Hematopoietic multipotent progenitor cell treated with erythropoietin and hydrocortisone succinate and interleukin-3 and kit ligand, for 4 days (in vitro differentiated cells): ENCODE data around the gene UGT1A3.
"Not testable (repeated sequence)": the region's sequence is repeated elsewhere in the genome, so short reads cannot be mapped to it uniquely, and the experiment has no call there.

ENCODE experiments used
- DNase-seq: peaks from one replicate; pipeline ENCODE4 v3.0.0-alpha.2; 2015

UGT1A3 gene

DNA sequence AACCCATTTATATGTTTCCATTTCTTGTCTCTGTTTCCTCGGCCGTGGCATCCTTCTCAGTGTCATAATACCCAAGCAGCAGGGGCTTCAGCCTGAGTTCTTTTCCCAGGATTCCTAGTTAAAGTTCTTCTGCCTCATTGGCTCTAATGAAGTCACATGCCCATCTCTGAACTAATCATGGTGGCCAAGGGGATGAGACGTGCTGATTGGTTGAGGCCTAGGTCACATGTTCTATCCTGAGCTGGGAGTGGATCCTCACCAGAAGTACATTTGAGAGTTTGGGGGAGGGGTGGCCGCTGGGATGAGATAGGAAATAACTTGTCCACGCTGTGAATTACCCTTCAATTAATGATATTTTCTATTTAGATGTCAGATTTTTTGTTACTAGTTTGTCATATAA, 19.9 kb upstream of the UGT1A3 start:
- DNase-seq = no peak

GRCh38 chr2:233711312-233712008, 17.4 kb upstream of the UGT1A3 start:
- DNase-seq = peak; percentile 88

- DNase-seq = no peak
Measured at GRCh38 chr2:233712611-233713261, 16.1 kb upstream of the UGT1A3 start, which contains the start of gene UGT1A5. TSS of gene UGT1A5 (plus strand) at chr2:233712907. CDS start at chr2:233712992, 85 bp downstream.

- no peak for DNase-seq
Measured at GRCh38 chr2:233713262-233713615, 15.6 kb upstream of the UGT1A3 start.

DNA sequence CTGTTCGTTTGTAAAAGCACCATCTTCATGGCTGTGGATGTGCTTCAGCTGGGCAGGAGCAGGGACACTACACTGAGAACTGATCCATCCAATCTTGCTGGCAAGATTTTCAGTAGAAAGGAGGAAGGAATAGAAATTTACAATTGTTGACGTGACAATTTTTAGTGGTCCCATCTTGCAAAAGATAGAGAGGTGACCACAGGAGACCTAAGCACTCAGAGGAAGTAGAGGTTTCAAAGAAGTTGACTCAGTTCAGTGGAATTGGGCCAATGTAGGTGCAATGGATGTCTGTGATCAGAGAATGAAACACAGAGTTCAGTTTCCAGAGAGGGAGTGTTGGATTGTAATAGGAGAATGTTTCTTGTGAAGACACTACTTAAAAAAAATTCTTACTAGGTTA, 14.7 kb upstream of the UGT1A3 start:
- DNase-seq = peak; percentile 69

DNA sequence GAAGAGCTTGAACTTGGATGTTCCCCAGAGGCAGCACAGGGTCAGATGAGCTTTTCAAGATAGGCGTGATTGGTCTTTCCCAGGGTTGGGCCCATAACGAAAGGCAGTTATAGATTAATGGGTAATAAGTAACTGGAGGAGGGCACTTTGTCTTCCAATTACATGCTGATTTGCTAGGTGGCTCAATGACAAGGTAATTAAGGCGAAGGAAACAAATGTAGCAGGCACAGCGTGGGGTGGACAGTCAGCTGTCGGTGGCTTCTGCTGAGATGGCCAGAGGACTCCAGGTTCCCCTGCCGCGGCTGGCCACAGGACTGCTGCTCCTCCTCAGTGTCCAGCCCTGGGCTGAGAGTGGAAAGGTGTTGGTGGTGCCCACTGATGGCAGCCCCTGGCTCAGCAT, 10.3 kb upstream of the UGT1A3 start, which contains the start of gene UGT1A4:
TSS of gene UGT1A4 (plus strand) at position 185 of the 400 bp plus-strand sequence. CDS start at position 270, 85 bp downstream.
- DNase-seq = no peak

- DNase-seq = not testable (repeated sequence)
Measured at GRCh38 chr2:233736868-233737653, 8.2 kb downstream of the UGT1A3 start.

- DNase-seq = no peak
Measured at GRCh38 chr2:233740870-233741269, 12.0 kb downstream of the UGT1A3 start.

GRCh38 chr2:233743464-233744259, 14.8 kb downstream of the UGT1A3 start:
- DNase-seq = no peak

- no peak for DNase-seq
Measured at GRCh38 chr2:233745073-233745755, 16.4 kb downstream of the UGT1A3 start.

DNA sequence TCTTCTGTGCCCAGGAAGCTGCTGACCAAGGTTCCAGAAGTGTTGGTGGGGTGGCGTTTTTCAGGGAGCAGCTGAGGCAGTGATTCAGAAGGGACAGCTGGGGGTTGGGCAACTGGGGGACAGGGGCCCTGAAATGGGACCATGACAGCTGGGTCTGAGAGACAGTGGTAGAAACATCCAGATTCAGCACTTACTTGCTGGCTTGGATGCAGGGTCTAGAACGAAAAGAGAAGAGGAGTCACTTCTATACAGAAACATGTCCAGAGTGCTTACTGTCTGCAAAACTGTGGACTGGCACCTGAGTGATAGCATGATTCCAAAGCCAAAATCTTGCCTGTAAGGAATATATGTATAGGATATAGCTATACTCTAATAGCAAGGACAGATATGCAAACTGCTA, 17.0 kb downstream of the UGT1A3 start:
- DNase-seq = not testable (repeated sequence)

DNA sequence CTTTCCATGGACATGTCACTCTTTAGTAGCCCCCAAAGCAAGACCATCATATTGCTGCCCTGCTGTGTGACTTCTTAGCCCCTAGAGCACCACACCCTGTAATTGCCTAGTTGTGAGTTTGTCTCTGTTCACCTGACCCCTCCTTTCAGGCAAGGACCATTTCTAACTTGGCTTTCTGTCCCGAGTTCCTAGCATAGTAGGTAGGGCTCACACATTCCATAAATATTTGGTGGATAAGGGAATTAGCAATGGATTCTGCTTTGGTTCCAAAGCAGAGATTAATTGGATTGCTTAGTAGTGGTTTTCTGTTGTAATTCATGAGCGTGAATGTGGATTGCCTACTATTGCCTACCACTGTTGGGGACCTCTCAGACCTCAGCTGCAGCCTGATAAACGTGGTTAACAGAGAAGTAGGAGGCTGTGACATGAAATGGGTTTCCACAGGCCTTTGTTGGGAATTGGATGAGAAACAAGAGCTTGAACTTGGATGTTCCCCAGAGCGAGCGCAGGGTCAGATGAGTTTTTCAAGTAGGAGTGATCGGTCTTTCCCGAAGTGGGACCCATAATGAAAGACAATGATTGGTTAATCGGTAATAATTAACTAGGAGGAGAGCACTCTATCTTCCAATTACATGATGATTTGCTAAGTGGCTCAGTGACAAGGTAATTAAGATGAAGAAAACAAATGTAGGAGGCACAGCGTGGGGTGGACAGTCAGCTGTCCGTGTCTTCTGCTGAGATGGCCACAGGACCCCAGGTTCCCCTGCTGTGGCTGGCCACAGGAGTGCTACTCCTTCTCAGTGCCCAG, 17.8 kb downstream of the UGT1A3 start:
- no peak for DNase-seq

- DNase-seq = no peak
Measured at GRCh38 chr2:233747283-233747544, 18.4 kb downstream of the UGT1A3 start.

DNA sequence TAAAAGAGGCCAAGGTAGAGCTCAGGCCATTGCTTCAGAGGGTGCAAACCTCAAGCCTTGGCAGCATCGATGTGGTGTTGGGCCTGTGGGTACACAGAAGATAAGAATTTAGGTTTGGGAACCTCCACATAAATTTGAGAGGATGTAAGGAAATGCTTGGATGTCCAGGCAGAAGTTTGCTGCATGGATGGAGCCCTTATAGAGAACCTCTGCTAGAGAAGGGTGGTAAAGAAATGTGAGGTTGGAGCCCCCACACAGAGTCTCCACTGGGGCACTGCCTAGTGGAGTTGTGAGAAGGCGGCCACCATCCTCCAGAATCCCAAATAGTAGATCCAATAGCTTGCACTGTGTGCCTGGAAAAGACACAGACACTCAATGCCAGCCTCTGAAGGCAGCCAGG, 21.8 kb downstream of the UGT1A3 start:
- not testable (repeated sequence) for DNase-seq

DNA sequence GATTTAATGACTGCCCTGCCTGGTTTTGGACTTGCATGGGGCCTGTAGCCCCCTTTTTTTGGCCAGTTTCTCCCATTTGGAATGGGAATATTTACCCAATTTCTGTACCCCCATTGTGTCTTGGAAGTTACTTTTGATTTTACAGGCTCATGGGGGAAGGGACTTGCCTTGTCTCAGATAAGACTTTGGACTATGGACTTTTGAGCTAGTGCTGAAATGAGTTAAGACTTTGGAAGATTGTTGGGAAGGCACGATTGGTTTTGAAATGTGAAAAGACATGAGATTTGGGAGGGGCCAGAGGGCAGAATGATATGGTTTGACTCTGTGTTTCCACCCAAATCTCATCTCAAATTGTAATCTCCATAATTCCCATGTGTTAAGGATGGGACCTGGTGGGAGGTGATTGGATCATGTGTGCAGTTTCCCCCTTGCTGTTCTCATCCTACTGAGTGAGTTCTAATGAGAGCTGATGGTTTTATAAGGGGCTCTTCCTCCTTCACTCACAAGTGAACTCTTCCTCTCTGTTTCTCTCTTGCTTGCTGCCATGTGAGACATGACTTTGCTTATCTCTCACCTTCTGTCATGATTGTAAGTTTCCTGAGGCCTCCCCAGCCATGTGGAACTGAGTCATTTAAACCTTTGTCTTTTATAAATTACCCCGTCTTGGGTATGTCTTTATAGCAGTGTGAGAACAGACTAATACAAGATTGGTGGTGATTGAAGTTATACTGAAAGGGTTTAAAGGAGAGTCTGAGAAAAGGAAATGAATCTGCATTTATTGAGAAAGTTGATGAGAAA, 22.6 kb downstream of the UGT1A3 start:
- not testable (repeated sequence) for DNase-seq

- DNase-seq = no peak
Measured at GRCh38 chr2:233754872-233755611, 26.2 kb downstream of the UGT1A3 start.

GRCh38 chr2:233756429-233757081, 27.7 kb downstream of the UGT1A3 start:
- no peak for DNase-seq

GRCh38 chr2:233758141-233758540, 29.3 kb downstream of the UGT1A3 start:
- no peak for DNase-seq

- no peak for DNase-seq
Measured at GRCh38 chr2:233758849-233759248, 30.0 kb downstream of the UGT1A3 start.
